HT1080 (cell line): ENCODE results near the gene ARGLU1. TPM values are rescaled to one million over a fixed set of nuclear protein-coding genes. Genes with fewer than 3 reads are reported as not detected.
A peak's percentile ranks its signal among the peaks of the same experiment; 100 is the strongest.

Source experiments
- DNase-seq: peaks from one replicate; pipeline ENCODE4 v3.0.0-alpha.2; 2015; ENCODE audit warnings: low read depth
- total RNA-seq: library from RNA; depleted of rRNA; stranded (reverse); fragments of >200 nt; shearing (Covaris generic); gene quantifications from 2 replicates; pipeline ENCODE4 v1.2.3, GENCODE V29; 2014; rRNA removed

ARGLU1 gene
- total RNA-seq, 1 experiment from 2014 or later, result 35.7 TPM

- no peak for DNase-seq
Observed at GRCh38 chr13:106503730-106504453, 64.0 kb downstream of the ARGLU1 start.

GRCh38 chr13:106503272-106503671 is 64.7 kb downstream of the ARGLU1 start:
- no peak for DNase-seq

GRCh38 chr13:106500445-106500844 is 67.5 kb downstream of the ARGLU1 start:
- DNase-seq, result no peak

GRCh38 chr13:106499896-106500295 is 68.0 kb downstream of the ARGLU1 start:
- DNase-seq, result peak; percentile 55

GRCh38 chr13:106499113-106499512 is 68.8 kb downstream of the ARGLU1 start:
- DNase-seq, result no peak

- DNase-seq, result no peak
Observed at GRCh38 chr13:106498571-106498970, 69.4 kb downstream of the ARGLU1 start.

GRCh38 chr13:106498158-106498557 is 69.8 kb downstream of the ARGLU1 start:
- no peak for DNase-seq

GRCh38 chr13:106497079-106497478 is 70.9 kb downstream of the ARGLU1 start:
- DNase-seq, result no peak

GRCh38 chr13:106496072-106496997 is 71.6 kb downstream of the ARGLU1 start:
- no peak for DNase-seq

- no peak for DNase-seq
Observed at GRCh38 chr13:106494936-106495335, 73.0 kb downstream of the ARGLU1 start.

- DNase-seq, result no peak
Observed at GRCh38 chr13:106494506-106494905, 73.4 kb downstream of the ARGLU1 start.

- no peak for DNase-seq
Observed at GRCh38 chr13:106493533-106494220, 74.3 kb downstream of the ARGLU1 start.

- DNase-seq, result no peak
Observed at GRCh38 chr13:106492588-106493475, 75.1 kb downstream of the ARGLU1 start.

- DNase-seq, result no peak
Observed at GRCh38 chr13:106491928-106492587, 75.9 kb downstream of the ARGLU1 start.

Other genes with a start within 250 kb of the ARGLU1 start
- gene EFNB2, start 32.5 kb downstream of the ARGLU1 start, total RNA-seq, result 17.4 and 22.4 TPM in 2 replicates